HG03460 (cell line): ENCODE results near the gene TRAF3.
"Not testable (repeated sequence)": the region's sequence is repeated elsewhere in the genome, so short reads cannot be mapped to it uniquely, and the experiment has no call there.

Source experiments
- ATAC-seq: cut with Tn5 transposase; IDR thresholded peaks from one replicate; pipeline ENCODE4 v1.9.1; 2021; ENCODE audit not compliant: unreplicated experiment

TRAF3 gene

GRCh38 chr14:102922490-102923200 lies 145.4 kb downstream of the TRAF3 start, which contains the start of gene AMN:
Gene AMN, plus strand, starts transcription at chr14:102922663. Its CDS starts 26 bp downstream, at chr14:102922689.
- no peak for ATAC-seq

- no peak for ATAC-seq
Measured at GRCh38 chr14:102923201-102923924, 146.1 kb downstream of the TRAF3 start.

- no peak for ATAC-seq
Measured at GRCh38 chr14:102923925-102924486, 146.8 kb downstream of the TRAF3 start.

GRCh38 chr14:102924632-102925588 lies 147.7 kb downstream of the TRAF3 start:
- no peak for ATAC-seq

- no peak for ATAC-seq
Measured at GRCh38 chr14:102925646-102926045, 148.4 kb downstream of the TRAF3 start.

GRCh38 chr14:102926104-102926503 lies 148.9 kb downstream of the TRAF3 start:
- ATAC-seq: no peak

- ATAC-seq: not testable (repeated sequence)
Measured at GRCh38 chr14:102926840-102927239, 149.6 kb downstream of the TRAF3 start.

- ATAC-seq: no peak
Measured at GRCh38 chr14:102927346-102927877, 150.2 kb downstream of the TRAF3 start.

- ATAC-seq: peak; percentile 12
Measured at GRCh38 chr14:102927878-102928411, 150.7 kb downstream of the TRAF3 start.

GRCh38 chr14:102928412-102929240 lies 151.4 kb downstream of the TRAF3 start:
- peak; percentile 60 for ATAC-seq

GRCh38 chr14:102929241-102930137 lies 152.2 kb downstream of the TRAF3 start:
- no peak for ATAC-seq

GRCh38 chr14:102930138-102930752 lies 153.0 kb downstream of the TRAF3 start:
- no peak for ATAC-seq

GRCh38 chr14:102930753-102931579 lies 153.7 kb downstream of the TRAF3 start:
- no peak for ATAC-seq

GRCh38 chr14:102931580-102932285 lies 154.5 kb downstream of the TRAF3 start:
- no peak for ATAC-seq

GRCh38 chr14:102932484-102933248 lies 155.4 kb downstream of the TRAF3 start:
- no peak for ATAC-seq
